Suprapubic skin (tissue), 3 donors: ENCODE data around the gene SLC44A2.

Source experiments
- POLR2A ChIP-seq, 2 donors: fragments of 450-650 bp; IDR thresholded peaks; one replicate each; pipeline ENCODE4 v1.6.1; 2017; ENCODE audit warnings: antibody characterized with exemption in 2 of 2, mild to moderate bottlenecking in 2 of 2, moderate library complexity in 2 of 2
- TF ChIP-seq, protein P1 (sequence below), 2 donors: fragments of 200-600 bp in 1 of 2; fragments of 450-650 bp in 1 of 2; sonication (generic) in 1 of 2; IDR thresholded peaks; one replicate each; pipeline ENCODE4 v1.5.1; 2016 to 2019; ENCODE audit warnings: antibody characterized with exemption in 2 of 2, mild to moderate bottlenecking in 1 of 2, moderate library complexity in 1 of 2

DNA sequence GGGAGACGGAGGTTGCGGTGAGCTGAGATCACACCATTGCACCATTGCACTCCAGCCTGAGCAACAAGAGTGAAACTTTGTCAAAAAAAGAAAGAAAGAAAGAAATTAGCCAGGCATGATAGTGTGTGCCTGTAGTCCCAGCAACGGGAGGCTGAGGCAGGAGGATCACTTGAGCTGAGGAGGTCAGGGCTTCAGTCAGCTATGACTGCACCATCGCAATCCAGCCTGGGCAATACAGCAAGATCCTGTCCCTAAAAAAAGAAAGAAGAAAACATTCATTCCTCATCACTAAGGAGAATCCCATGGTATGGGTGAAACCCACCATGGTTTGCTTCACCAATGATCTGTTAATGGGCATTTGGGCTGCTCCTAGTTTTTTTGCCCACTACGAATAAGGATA is 25.2 kb upstream of the SLC44A2 start:
- TF ChIP-seq, protein P1, sequence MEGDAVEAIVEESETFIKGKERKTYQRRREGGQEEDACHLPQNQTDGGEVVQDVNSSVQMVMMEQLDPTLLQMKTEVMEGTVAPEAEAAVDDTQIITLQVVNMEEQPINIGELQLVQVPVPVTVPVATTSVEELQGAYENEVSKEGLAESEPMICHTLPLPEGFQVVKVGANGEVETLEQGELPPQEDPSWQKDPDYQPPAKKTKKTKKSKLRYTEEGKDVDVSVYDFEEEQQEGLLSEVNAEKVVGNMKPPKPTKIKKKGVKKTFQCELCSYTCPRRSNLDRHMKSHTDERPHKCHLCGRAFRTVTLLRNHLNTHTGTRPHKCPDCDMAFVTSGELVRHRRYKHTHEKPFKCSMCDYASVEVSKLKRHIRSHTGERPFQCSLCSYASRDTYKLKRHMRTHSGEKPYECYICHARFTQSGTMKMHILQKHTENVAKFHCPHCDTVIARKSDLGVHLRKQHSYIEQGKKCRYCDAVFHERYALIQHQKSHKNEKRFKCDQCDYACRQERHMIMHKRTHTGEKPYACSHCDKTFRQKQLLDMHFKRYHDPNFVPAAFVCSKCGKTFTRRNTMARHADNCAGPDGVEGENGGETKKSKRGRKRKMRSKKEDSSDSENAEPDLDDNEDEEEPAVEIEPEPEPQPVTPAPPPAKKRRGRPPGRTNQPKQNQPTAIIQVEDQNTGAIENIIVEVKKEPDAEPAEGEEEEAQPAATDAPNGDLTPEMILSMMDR (IDR thresholded peaks at IDR 0.05), result no peak
- TF ChIP-seq POLR2A (IDR thresholded peaks at IDR 0.05), result no peak
